ENCODE data around the gene VMO1.
"Not testable (repeated sequence)": the region's sequence is repeated elsewhere in the genome, so short reads cannot be mapped to it uniquely, and the experiment has no call there.

VMO1 gene

GRCh38 chr17:4786106-4786511, at the start of gene VMO1:
VMO1 (minus strand) TSS chr17:4786364; CDS start chr17:4786352, 12 bp downstream.
- DNase-seq, result no peak

- DNase-seq, result no peak
Measured at GRCh38 chr17:4834681-4835020, 48.5 kb upstream of the VMO1 start.

GRCh38 chr17:4833941-4834680, 47.9 kb upstream of the VMO1 start:
- no peak for DNase-seq

- DNase-seq, result peak; percentile 53
Measured at GRCh38 chr17:4833178-4833940, 47.2 kb upstream of the VMO1 start, which contains the start of gene MINK1. MINK1 (plus strand) TSS chr17:4833340; CDS start chr17:4833584, 244 bp downstream.

- not testable (repeated sequence) for DNase-seq
Measured at GRCh38 chr17:4832829-4833177, 46.6 kb upstream of the VMO1 start.

- DNase-seq, result no peak
Measured at GRCh38 chr17:4827399-4827798, 41.2 kb upstream of the VMO1 start.

GRCh38 chr17:4823373-4824089, 37.4 kb upstream of the VMO1 start:
- no peak for DNase-seq

GRCh38 chr17:4822835-4823234, 36.7 kb upstream of the VMO1 start:
- no peak for DNase-seq

GRCh38 chr17:4818276-4818675, 32.1 kb upstream of the VMO1 start:
- DNase-seq, result no peak

GRCh38 chr17:4816826-4817225, 30.7 kb upstream of the VMO1 start:
- DNase-seq, result no peak

GRCh38 chr17:4815043-4815675, 29.0 kb upstream of the VMO1 start:
- DNase-seq, result no peak

GRCh38 chr17:4812690-4813089, 26.5 kb upstream of the VMO1 start:
- no peak for DNase-seq

GRCh38 chr17:4811471-4811870, 25.3 kb upstream of the VMO1 start:
- no peak for DNase-seq

- DNase-seq, result no peak
Measured at GRCh38 chr17:4810696-4811290, 24.6 kb upstream of the VMO1 start.

GRCh38 chr17:4808378-4808767, 22.2 kb upstream of the VMO1 start:
- DNase-seq, result no peak

GRCh38 chr17:4807605-4808377, 21.6 kb upstream of the VMO1 start:
- no peak for DNase-seq

GRCh38 chr17:4806777-4807604, 20.8 kb upstream of the VMO1 start, which contains the start of gene PLD2:
PLD2 (plus strand) TSS chr17:4807152; CDS start chr17:4807773, 621 bp downstream.
- DNase-seq, result no peak

GRCh38 chr17:4806456-4806776, 20.3 kb upstream of the VMO1 start:
- no peak for DNase-seq

GRCh38 chr17:4802228-4802627, 16.1 kb upstream of the VMO1 start, which contains the start of gene C17orf114:
C17orf114 (minus strand) TSS chr17:4802328.
- DNase-seq, result no peak

- DNase-seq, result no peak
Measured at GRCh38 chr17:4800462-4801196, 14.5 kb upstream of the VMO1 start.
